Measurements from ENCODE around the gene SLC24A3.

The SLC24A3 gene

DNA sequence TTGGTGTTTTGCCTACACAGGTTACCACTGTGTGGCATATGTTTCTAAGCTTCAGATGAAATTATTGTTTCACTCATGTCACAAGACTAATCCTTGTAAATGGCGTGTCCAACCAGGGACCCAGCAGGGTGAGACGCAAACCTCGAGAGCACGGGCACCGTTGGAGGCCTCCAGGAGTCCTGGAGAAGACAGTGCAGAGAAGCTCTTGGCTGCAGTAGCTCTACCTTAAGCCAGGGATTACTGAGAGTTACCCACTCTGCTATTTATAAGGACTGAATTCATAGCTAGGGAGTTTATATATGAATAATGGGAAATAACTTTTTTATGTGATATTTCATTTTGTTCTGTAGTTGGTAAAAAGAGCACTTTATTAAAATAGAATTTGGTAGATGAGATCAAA lies 137.4 kb downstream of the SLC24A3 start:
- Histone ChIP-seq H3K27ac (ENCODE audit: low read depth in 2 of 2, low read length in 2 of 2) (no peak overlapping the region), H3K9ac (ENCODE audit: low read depth in 1 of 2, low read length in 2 of 2) (no peak overlapping the region), H3K9me3 (ENCODE audit: control insufficient read depth in 2 of 2, low read length in 2 of 2) (no peaks in the 10 kb centered on the region), H3K36me3 (ENCODE audit: control insufficient read depth in 2 of 2, insufficient read depth in 2 of 2, low read length in 2 of 2) (no peaks in the 10 kb centered on the region), H3K4me3 (ENCODE audit: low read length in 2 of 2) (no peak overlapping the region), H3K4me1 (ENCODE audit: control insufficient read depth in 2 of 2, insufficient read depth in 2 of 2, low read length in 2 of 2) (no peaks in the 10 kb centered on the region), H3K27me3 (ENCODE audit: control insufficient read depth in 2 of 2, insufficient read depth in 2 of 2, low read length in 2 of 2) (no peaks in the 10 kb centered on the region)

DNA sequence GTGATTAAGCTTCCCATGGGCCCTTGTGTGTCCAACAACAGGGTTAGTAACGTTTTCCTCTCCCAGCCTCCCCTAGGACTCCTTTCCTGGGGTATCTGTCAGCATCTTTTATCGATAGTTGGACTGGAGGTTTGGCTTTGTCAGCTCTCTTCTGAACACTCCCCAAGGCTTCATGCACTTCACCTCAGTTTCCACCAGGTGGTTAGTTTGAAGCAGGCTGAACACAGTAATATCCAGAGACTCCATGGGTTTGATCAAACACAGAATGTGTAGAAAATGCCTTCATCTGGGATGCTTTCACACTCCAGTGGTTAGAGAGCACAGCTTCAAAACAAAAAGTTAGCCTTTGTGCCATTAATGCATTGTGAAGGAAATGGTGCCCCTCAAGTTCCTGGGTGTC lies 139.1 kb downstream of the SLC24A3 start:
- H3K9ac ChIP-seq (ENCODE audit: low read depth in 1 of 2, low read length in 2 of 2), result no peak overlapping the region
- H3K4me3 ChIP-seq (ENCODE audit: low read length in 2 of 2), result no peak overlapping the region
- no peak overlapping the region for H3K27ac ChIP-seq (ENCODE audit: low read depth in 2 of 2, low read length in 2 of 2)
- H3K27me3 ChIP-seq (ENCODE audit: control insufficient read depth in 2 of 2, insufficient read depth in 2 of 2, low read length in 2 of 2), result no peaks in the 10 kb centered on the region
- H3K9me3 ChIP-seq (ENCODE audit: control insufficient read depth in 2 of 2, low read length in 2 of 2), result no peaks in the 10 kb centered on the region
- H3K36me3 ChIP-seq (ENCODE audit: control insufficient read depth in 2 of 2, insufficient read depth in 2 of 2, low read length in 2 of 2), result no peaks in the 10 kb centered on the region
- no peaks in the 10 kb centered on the region for H3K4me1 ChIP-seq (ENCODE audit: control insufficient read depth in 2 of 2, insufficient read depth in 2 of 2, low read length in 2 of 2)

DNA sequence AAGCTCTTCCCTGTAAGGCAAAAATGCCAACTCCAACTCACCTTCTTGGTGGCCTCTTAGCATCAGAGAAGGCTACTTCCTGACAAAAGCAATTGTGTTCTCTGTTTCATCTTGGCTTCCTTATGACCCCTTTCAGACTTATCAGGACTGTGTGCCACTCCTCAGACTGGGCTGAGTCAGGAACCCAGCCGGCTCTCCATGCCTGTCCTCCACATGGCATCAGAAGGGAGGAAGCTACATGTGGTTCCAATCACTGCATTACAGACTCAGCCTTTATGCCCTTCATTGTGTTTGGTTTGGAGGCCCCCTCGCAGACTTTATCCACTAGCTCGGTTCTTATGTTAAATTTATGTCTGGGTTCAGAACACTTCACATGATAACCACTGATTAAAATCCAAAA lies 142.5 kb downstream of the SLC24A3 start:
- H3K27me3 ChIP-seq (ENCODE audit: control insufficient read depth in 2 of 2, insufficient read depth in 2 of 2, low read length in 2 of 2), result no peaks in the 10 kb centered on the region
- no peak overlapping the region for H3K27ac ChIP-seq (ENCODE audit: low read depth in 2 of 2, low read length in 2 of 2)
- no peak overlapping the region for H3K9ac ChIP-seq (ENCODE audit: low read depth in 1 of 2, low read length in 2 of 2)
- no peaks in the 10 kb centered on the region for H3K9me3 ChIP-seq (ENCODE audit: control insufficient read depth in 2 of 2, low read length in 2 of 2)
- no peaks in the 10 kb centered on the region for H3K36me3 ChIP-seq (ENCODE audit: control insufficient read depth in 2 of 2, insufficient read depth in 2 of 2, low read length in 2 of 2)
- no peaks in the 10 kb centered on the region for H3K4me1 ChIP-seq (ENCODE audit: control insufficient read depth in 2 of 2, insufficient read depth in 2 of 2, low read length in 2 of 2)
- no peak overlapping the region for H3K4me3 ChIP-seq (ENCODE audit: low read length in 2 of 2)

DNA sequence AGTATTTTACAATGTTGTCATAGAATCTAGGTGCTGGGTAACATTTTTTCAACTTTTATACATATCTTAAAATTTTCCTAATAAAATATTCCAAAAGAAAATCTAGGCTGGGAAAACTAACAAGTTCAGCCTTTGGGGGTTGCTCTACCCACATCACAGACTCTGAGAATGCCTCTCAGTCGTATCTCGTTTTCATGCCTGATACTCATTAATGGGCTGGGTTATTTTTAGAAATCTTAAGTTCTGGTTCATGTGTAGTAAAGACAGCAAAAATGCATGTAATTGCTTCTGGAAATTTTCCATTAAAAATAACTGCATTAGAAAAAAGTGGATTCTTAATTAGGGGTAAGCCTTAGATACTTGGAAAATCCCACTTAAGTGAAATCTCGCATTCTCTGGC lies 149.3 kb downstream of the SLC24A3 start:
- no peak overlapping the region for H3K4me3 ChIP-seq (ENCODE audit: low read length in 2 of 2)
- no peaks in the 10 kb centered on the region for H3K4me1 ChIP-seq (ENCODE audit: control insufficient read depth in 2 of 2, insufficient read depth in 2 of 2, low read length in 2 of 2)
- H3K9ac ChIP-seq (ENCODE audit: low read depth in 1 of 2, low read length in 2 of 2), result no peak overlapping the region
- no peaks in the 10 kb centered on the region for H3K27me3 ChIP-seq (ENCODE audit: control insufficient read depth in 2 of 2, insufficient read depth in 2 of 2, low read length in 2 of 2)
- no peaks in the 10 kb centered on the region for H3K36me3 ChIP-seq (ENCODE audit: control insufficient read depth in 2 of 2, insufficient read depth in 2 of 2, low read length in 2 of 2)
- no peak overlapping the region for H3K27ac ChIP-seq (ENCODE audit: low read depth in 2 of 2, low read length in 2 of 2)
- no peaks in the 10 kb centered on the region for H3K9me3 ChIP-seq (ENCODE audit: control insufficient read depth in 2 of 2, low read length in 2 of 2)

DNA sequence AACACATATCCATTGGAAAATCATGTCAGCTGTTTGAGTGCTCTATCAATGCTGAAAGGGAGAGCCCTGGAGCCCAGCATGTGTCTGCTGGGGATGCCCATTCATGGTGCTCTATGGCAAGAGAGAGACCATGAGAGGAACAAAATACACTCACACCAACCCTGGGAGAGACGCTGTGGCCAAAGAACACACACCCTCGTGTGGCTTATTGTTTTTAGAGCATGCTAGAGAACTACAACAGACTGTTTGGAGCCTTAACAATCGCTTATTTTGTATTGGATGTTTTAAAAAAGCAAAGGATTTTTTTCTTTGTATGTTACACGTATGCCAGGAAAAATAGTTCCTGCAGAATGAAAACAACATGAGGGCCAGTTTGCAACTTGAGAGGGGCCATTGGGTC lies 151.0 kb downstream of the SLC24A3 start:
- no peak overlapping the region for H3K27ac ChIP-seq (ENCODE audit: low read depth in 2 of 2, low read length in 2 of 2)
- no peak overlapping the region for H3K4me3 ChIP-seq (ENCODE audit: low read length in 2 of 2)
- no peaks in the 10 kb centered on the region for H3K9me3 ChIP-seq (ENCODE audit: control insufficient read depth in 2 of 2, low read length in 2 of 2)
- H3K27me3 ChIP-seq (ENCODE audit: control insufficient read depth in 2 of 2, insufficient read depth in 2 of 2, low read length in 2 of 2), result no peaks in the 10 kb centered on the region
- H3K9ac ChIP-seq (ENCODE audit: low read depth in 1 of 2, low read length in 2 of 2), result no peak overlapping the region
- H3K36me3 ChIP-seq (ENCODE audit: control insufficient read depth in 2 of 2, insufficient read depth in 2 of 2, low read length in 2 of 2), result no peaks in the 10 kb centered on the region
- no peaks in the 10 kb centered on the region for H3K4me1 ChIP-seq (ENCODE audit: control insufficient read depth in 2 of 2, insufficient read depth in 2 of 2, low read length in 2 of 2)

DNA sequence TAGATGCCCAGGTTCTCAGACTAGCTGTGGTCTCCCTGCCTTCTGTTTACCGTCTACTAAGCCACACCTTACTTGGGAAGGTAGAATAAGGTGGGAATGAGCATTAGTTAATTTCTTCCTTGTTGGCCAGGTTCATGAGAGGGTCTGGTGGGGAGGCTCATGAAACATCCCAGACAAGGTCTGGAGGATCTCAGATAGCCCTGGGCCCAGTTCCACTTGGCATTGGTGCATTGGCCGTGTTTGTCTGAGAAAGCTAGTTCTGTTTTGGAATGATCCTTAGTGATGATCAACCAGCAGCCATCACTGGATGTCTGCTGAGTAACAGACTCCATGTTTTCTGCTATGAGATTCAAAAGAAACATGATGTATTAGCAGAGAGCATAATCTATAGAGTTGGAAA lies 155.1 kb downstream of the SLC24A3 start:
- no peaks in the 10 kb centered on the region for H3K36me3 ChIP-seq (ENCODE audit: control insufficient read depth in 2 of 2, insufficient read depth in 2 of 2, low read length in 2 of 2)
- H3K4me1 ChIP-seq (ENCODE audit: control insufficient read depth in 2 of 2, insufficient read depth in 2 of 2, low read length in 2 of 2), result no peaks in the 10 kb centered on the region
- H3K9me3 ChIP-seq (ENCODE audit: control insufficient read depth in 2 of 2, low read length in 2 of 2), result no peaks in the 10 kb centered on the region
- H3K27ac ChIP-seq (ENCODE audit: low read depth in 2 of 2, low read length in 2 of 2), result no peak overlapping the region
- no peak overlapping the region for H3K4me3 ChIP-seq (ENCODE audit: low read length in 2 of 2)
- H3K9ac ChIP-seq (ENCODE audit: low read depth in 1 of 2, low read length in 2 of 2), result no peak overlapping the region
- H3K27me3 ChIP-seq (ENCODE audit: control insufficient read depth in 2 of 2, insufficient read depth in 2 of 2, low read length in 2 of 2), result no peaks in the 10 kb centered on the region

DNA sequence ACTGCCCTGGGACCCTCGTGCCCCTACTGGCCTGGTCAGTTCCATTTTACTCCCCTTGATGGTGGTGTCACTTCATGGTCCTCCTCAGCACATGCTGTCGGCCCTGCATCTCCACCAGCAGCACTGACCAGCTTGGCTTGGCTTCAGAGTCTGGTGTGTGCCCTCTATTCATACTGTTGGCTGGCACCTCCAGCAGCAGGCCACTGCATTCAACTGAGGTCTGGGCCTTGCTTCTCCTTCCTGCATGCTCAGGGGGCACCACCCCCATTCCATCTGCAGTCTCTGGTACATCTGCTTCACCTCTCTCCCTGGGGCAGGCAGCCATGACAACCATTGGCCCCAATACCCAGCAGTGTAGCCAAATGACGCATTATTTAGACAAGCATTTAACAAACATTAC lies 155.9 kb downstream of the SLC24A3 start:
- H3K27ac ChIP-seq (ENCODE audit: low read depth in 2 of 2, low read length in 2 of 2), result no peak overlapping the region
- no peaks in the 10 kb centered on the region for H3K27me3 ChIP-seq (ENCODE audit: control insufficient read depth in 2 of 2, insufficient read depth in 2 of 2, low read length in 2 of 2)
- no peak overlapping the region for H3K9ac ChIP-seq (ENCODE audit: low read depth in 1 of 2, low read length in 2 of 2)
- H3K9me3 ChIP-seq (ENCODE audit: control insufficient read depth in 2 of 2, low read length in 2 of 2), result no peaks in the 10 kb centered on the region
- no peak overlapping the region for H3K4me3 ChIP-seq (ENCODE audit: low read length in 2 of 2)
- H3K36me3 ChIP-seq (ENCODE audit: control insufficient read depth in 2 of 2, insufficient read depth in 2 of 2, low read length in 2 of 2), result no peaks in the 10 kb centered on the region
- no peaks in the 10 kb centered on the region for H3K4me1 ChIP-seq (ENCODE audit: control insufficient read depth in 2 of 2, insufficient read depth in 2 of 2, low read length in 2 of 2)

DNA sequence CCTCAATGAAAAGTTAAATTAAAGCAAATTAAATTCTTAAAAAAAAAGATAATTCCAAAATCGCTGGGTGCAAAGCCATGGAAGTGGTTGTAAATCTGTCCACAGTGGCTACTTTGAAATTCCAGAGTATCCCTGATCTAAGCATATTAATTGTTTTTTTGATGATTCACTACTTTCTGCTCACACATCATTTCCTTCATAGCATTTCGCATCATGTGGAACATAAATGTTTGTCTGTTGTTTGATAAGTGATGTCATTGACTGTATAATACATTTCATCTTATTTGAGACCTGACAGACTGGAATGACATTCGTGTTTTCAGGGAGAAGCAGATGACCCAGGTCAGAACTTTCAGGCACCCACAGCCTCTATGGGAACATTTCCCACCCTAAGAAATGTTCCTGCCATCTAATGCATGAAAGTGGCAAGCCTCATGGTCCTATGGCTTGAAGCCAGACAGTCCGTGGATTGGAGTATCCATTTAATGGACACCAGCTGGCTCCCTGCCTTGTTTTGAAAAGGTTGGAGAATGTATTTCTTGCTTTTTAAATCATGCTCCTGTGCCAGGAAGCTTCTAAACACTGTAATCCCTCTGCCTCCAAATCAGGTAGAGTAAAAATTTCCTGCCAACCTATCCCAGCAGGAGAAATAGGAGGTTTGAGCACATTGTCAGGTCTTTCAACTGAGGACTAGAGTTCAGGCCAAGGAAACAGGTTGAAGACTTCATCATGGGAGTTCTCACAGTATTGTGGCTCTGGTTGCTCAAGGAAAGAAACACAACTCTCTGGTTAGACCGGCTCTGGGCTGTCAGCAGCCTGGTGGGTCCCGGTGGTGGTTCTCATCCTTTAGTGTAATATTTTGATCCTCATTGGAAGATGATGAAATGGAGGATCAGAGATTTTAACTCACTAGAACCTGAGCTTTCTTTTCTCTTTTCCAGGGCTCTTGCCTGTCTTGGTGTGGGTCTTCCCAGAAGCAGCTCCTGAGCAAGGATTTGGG lies 157.9 kb downstream of the SLC24A3 start:
- Histone ChIP-seq H3K27ac (ENCODE audit: low read depth in 2 of 2, low read length in 2 of 2) (no peak overlapping the region), H3K27me3 (ENCODE audit: control insufficient read depth in 2 of 2, insufficient read depth in 2 of 2, low read length in 2 of 2) (no peaks in the 10 kb centered on the region), H3K9ac (ENCODE audit: low read depth in 1 of 2, low read length in 2 of 2) (no peak overlapping the region), H3K4me1 (ENCODE audit: control insufficient read depth in 2 of 2, insufficient read depth in 2 of 2, low read length in 2 of 2) (no peaks in the 10 kb centered on the region), H3K9me3 (ENCODE audit: control insufficient read depth in 2 of 2, low read length in 2 of 2) (no peaks in the 10 kb centered on the region), H3K4me3 (ENCODE audit: low read length in 2 of 2) (no peak overlapping the region), H3K36me3 (ENCODE audit: control insufficient read depth in 2 of 2, insufficient read depth in 2 of 2, low read length in 2 of 2) (no peaks in the 10 kb centered on the region)

DNA sequence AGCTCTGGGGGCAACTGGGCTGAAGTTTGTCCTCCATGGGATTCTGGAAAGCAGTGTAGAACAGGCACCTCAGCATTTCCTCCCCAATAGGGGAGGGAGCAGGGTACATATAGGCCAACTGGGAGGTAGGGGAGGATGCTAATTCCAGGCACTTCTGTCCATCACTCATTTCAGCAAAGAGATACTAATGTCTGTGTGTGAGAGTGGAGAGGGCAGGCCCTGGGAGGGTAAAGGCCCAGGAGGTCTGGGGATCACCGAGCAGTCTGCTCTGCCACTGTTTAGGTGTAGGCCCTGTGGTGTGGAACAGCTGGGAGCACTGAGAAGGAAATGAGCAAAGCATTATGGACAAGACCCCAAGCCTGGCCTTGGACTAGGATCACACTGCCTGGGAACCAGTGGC lies 158.7 kb downstream of the SLC24A3 start:
- no peak overlapping the region for H3K9ac ChIP-seq (ENCODE audit: low read depth in 1 of 2, low read length in 2 of 2)
- no peaks in the 10 kb centered on the region for H3K27me3 ChIP-seq (ENCODE audit: control insufficient read depth in 2 of 2, insufficient read depth in 2 of 2, low read length in 2 of 2)
- no peaks in the 10 kb centered on the region for H3K4me1 ChIP-seq (ENCODE audit: control insufficient read depth in 2 of 2, insufficient read depth in 2 of 2, low read length in 2 of 2)
- H3K27ac ChIP-seq (ENCODE audit: low read depth in 2 of 2, low read length in 2 of 2), result no peak overlapping the region
- no peaks in the 10 kb centered on the region for H3K9me3 ChIP-seq (ENCODE audit: control insufficient read depth in 2 of 2, low read length in 2 of 2)
- H3K4me3 ChIP-seq (ENCODE audit: low read length in 2 of 2), result no peak overlapping the region
- H3K36me3 ChIP-seq (ENCODE audit: control insufficient read depth in 2 of 2, insufficient read depth in 2 of 2, low read length in 2 of 2), result no peaks in the 10 kb centered on the region

DNA sequence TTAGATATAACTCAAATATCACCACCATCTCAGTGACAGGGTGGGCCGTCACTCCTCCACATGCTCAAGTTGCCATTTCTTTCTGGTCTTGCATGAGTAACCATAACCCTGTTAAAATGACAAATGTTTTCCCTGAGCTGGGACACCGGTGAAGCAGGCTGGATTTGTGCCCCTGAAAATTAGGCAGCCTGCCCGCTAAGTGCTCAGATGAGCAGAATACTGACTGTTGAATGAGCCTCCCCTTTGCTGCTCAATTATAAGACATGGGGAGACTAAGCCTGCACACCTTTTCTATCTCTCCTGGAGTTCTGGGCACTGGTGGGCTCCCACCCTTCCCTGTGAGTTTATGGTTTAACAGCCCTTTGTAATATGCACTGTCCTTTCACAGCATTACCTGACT lies 161.8 kb downstream of the SLC24A3 start:
- Histone ChIP-seq H3K27ac (ENCODE audit: low read depth in 2 of 2, low read length in 2 of 2) (no peak overlapping the region), H3K9ac (ENCODE audit: low read depth in 1 of 2, low read length in 2 of 2) (no peak overlapping the region), H3K4me1 (ENCODE audit: control insufficient read depth in 2 of 2, insufficient read depth in 2 of 2, low read length in 2 of 2) (no peaks in the 10 kb centered on the region), H3K9me3 (ENCODE audit: control insufficient read depth in 2 of 2, low read length in 2 of 2) (no peaks in the 10 kb centered on the region), H3K27me3 (ENCODE audit: control insufficient read depth in 2 of 2, insufficient read depth in 2 of 2, low read length in 2 of 2) (no peaks in the 10 kb centered on the region), H3K4me3 (ENCODE audit: low read length in 2 of 2) (no peak overlapping the region), H3K36me3 (ENCODE audit: control insufficient read depth in 2 of 2, insufficient read depth in 2 of 2, low read length in 2 of 2) (no peaks in the 10 kb centered on the region)
